AG08395 (cell line): ENCODE measurements around the gene LRP1B.

ENCODE experiments used
- DNase-seq: peaks from one replicate; pipeline ENCODE4 v3.0.0; 2012; ENCODE audit warnings: mixed read lengths, low spot score

LRP1B gene

GRCh38 chr2:140621583-140622362 is 1509.0 kb downstream of the LRP1B start:
- no peak for DNase-seq

GRCh38 chr2:140604788-140605187 is 1526.0 kb downstream of the LRP1B start:
- no peak for DNase-seq

GRCh38 chr2:140604096-140604495 is 1526.7 kb downstream of the LRP1B start:
- DNase-seq: no peak

GRCh38 chr2:140603416-140603815 is 1527.4 kb downstream of the LRP1B start:
- no peak for DNase-seq

GRCh38 chr2:140601801-140602200 is 1529.0 kb downstream of the LRP1B start:
- DNase-seq: no peak

GRCh38 chr2:140601342-140601741 is 1529.5 kb downstream of the LRP1B start:
- DNase-seq: no peak

GRCh38 chr2:140600116-140600515 is 1530.7 kb downstream of the LRP1B start:
- peak; percentile 20 for DNase-seq

- DNase-seq: no peak
These were observed 1533.0 kb downstream of the LRP1B start for GRCh38 chr2:140597836-140598235.

GRCh38 chr2:140597205-140597604 is 1533.6 kb downstream of the LRP1B start:
- DNase-seq: no peak

GRCh38 chr2:140596447-140596846 is 1534.4 kb downstream of the LRP1B start:
- DNase-seq: no peak

GRCh38 chr2:140595107-140595506 is 1535.7 kb downstream of the LRP1B start:
- no peak for DNase-seq

- no peak for DNase-seq
These were observed 1537.7 kb downstream of the LRP1B start for GRCh38 chr2:140593132-140593531.

- DNase-seq: no peak
These were observed 1541.1 kb downstream of the LRP1B start for GRCh38 chr2:140589696-140590095.

GRCh38 chr2:140589273-140589672 is 1541.5 kb downstream of the LRP1B start:
- DNase-seq: no peak

- DNase-seq: peak; percentile 34
These were observed 1544.4 kb downstream of the LRP1B start for GRCh38 chr2:140586379-140586778.

- no peak for DNase-seq
These were observed 1545.8 kb downstream of the LRP1B start for GRCh38 chr2:140585016-140585415.

- no peak for DNase-seq
These were observed 1546.3 kb downstream of the LRP1B start for GRCh38 chr2:140584471-140584870.

GRCh38 chr2:140580532-140581151 is 1550.2 kb downstream of the LRP1B start:
- DNase-seq: no peak

GRCh38 chr2:140577453-140577852 is 1553.4 kb downstream of the LRP1B start:
- no peak for DNase-seq

- DNase-seq: no peak
These were observed 1563.1 kb downstream of the LRP1B start for GRCh38 chr2:140567734-140568133.

- no peak for DNase-seq
These were observed 1565.1 kb downstream of the LRP1B start for GRCh38 chr2:140565756-140566155.

- no peak for DNase-seq
These were observed 1575.1 kb downstream of the LRP1B start for GRCh38 chr2:140555701-140556100.

GRCh38 chr2:140552634-140553033 is 1578.2 kb downstream of the LRP1B start:
- DNase-seq: no peak

- DNase-seq: no peak
These were observed 1579.5 kb downstream of the LRP1B start for GRCh38 chr2:140551287-140551686.
